Measurements from ENCODE around the gene HCRTR2.

Gene HCRTR2

DNA sequence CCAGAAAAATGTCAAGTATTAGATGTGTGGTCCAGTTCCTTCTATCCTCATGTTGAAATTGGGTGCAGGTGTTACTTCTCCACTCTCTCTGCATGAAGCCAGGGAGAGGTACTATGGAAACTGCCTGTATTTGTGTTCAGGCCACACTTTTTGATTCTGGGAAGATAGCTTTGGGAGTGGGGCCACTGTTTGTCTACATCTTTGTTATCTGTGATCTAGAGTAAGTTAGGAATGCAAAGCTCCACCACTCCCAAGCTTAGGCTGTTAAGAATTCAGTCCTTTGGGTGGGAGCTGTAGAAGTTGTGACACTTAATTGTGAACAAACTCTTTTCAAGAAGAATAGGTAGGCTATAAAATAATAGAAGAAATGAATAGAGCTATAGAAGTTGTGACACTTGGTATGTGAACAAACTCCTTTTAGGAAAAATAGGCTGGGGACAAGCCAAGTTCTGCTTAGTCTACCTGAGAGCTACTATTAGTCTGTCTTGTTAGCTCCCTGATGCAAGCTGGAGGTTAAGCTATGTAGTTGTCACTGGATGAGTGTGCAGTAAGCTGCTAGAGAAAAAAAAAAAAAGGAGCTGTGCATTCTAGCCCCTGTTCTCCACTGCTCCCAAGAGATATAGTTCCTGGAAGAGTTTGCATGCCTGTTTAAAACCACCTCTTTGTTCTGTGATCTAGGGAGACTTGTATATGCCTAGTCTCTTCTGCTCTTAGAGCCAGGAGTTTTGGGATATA is 145.8 kb downstream of the HCRTR2 start:
- no peak for TF ChIP-seq SNAI2 (CRISPR knock-in tag; IDR thresholded peaks at IDR 0.05)
- TF ChIP-seq, protein P1, sequence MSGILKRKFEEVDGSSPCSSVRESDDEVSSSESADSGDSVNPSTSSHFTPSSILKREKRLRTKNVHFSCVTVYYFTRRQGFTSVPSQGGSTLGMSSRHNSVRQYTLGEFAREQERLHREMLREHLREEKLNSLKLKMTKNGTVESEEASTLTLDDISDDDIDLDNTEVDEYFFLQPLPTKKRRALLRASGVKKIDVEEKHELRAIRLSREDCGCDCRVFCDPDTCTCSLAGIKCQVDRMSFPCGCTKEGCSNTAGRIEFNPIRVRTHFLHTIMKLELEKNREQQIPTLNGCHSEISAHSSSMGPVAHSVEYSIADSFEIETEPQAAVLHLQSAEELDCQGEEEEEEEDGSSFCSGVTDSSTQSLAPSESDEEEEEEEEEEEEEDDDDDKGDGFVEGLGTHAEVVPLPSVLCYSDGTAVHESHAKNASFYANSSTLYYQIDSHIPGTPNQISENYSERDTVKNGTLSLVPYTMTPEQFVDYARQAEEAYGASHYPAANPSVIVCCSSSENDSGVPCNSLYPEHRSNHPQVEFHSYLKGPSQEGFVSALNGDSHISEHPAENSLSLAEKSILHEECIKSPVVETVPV (CRISPR knock-in tag; IDR thresholded peaks at IDR 0.05): no peak
- TF ChIP-seq ZC3H10 (CRISPR knock-in tag; IDR thresholded peaks at IDR 0.05): no peak
- TF ChIP-seq, protein P2, sequence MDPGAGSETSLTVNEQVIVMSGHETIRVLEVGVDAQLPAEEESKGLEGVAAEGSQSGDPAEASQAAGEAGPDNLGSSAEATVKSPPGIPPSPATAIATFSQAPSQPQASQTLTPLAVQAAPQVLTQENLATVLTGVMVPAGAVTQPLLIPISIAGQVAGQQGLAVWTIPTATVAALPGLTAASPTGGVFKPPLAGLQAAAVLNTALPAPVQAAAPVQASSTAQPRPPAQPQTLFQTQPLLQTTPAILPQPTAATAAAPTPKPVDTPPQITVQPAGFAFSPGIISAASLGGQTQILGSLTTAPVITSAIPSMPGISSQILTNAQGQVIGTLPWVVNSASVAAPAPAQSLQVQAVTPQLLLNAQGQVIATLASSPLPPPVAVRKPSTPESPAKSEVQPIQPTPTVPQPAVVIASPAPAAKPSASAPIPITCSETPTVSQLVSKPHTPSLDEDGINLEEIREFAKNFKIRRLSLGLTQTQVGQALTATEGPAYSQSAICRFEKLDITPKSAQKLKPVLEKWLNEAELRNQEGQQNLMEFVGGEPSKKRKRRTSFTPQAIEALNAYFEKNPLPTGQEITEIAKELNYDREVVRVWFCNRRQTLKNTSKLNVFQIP (CRISPR knock-in tag; IDR thresholded peaks at IDR 0.05; ENCODE audit: borderline replicate concordance, low read depth): no peak
- TF ChIP-seq ZFP3 (CRISPR knock-in tag; IDR thresholded peaks at IDR 0.05): no peak
- TF ChIP-seq CSDC2 (CRISPR knock-in tag; IDR thresholded peaks at IDR 0.05): no peak
- TF ChIP-seq TOX (CRISPR knock-in tag; IDR thresholded peaks at IDR 0.05; ENCODE audit: borderline replicate concordance): no peak
- no peak for TF ChIP-seq ARNTL (CRISPR knock-in tag; IDR thresholded peaks at IDR 0.05; ENCODE audit: borderline replicate concordance, low read depth)
- no peak for TF ChIP-seq ZNF8 (CRISPR knock-in tag; IDR thresholded peaks at IDR 0.05)
- no peak for TF ChIP-seq ESRRG (CRISPR knock-in tag; IDR thresholded peaks at IDR 0.05)
- no peak for TF ChIP-seq ISL1 (CRISPR knock-in tag; IDR thresholded peaks at IDR 0.05)
- TF ChIP-seq ZNF565 (CRISPR knock-in tag; conservative IDR thresholded peaks at IDR 0.05; ENCODE audit: low read depth): no peak
- TF ChIP-seq, protein P3, sequence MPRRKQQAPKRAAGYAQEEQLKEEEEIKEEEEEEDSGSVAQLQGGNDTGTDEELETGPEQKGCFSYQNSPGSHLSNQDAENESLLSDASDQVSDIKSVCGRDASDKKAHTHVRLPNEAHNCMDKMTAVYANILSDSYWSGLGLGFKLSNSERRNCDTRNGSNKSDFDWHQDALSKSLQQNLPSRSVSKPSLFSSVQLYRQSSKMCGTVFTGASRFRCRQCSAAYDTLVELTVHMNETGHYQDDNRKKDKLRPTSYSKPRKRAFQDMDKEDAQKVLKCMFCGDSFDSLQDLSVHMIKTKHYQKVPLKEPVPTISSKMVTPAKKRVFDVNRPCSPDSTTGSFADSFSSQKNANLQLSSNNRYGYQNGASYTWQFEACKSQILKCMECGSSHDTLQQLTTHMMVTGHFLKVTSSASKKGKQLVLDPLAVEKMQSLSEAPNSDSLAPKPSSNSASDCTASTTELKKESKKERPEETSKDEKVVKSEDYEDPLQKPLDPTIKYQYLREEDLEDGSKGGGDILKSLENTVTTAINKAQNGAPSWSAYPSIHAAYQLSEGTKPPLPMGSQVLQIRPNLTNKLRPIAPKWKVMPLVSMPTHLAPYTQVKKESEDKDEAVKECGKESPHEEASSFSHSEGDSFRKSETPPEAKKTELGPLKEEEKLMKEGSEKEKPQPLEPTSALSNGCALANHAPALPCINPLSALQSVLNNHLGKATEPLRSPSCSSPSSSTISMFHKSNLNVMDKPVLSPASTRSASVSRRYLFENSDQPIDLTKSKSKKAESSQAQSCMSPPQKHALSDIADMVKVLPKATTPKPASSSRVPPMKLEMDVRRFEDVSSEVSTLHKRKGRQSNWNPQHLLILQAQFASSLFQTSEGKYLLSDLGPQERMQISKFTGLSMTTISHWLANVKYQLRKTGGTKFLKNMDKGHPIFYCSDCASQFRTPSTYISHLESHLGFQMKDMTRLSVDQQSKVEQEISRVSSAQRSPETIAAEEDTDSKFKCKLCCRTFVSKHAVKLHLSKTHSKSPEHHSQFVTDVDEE (CRISPR knock-in tag; IDR thresholded peaks at IDR 0.05): no peak
- no peak for TF ChIP-seq RARB (CRISPR knock-in tag; IDR thresholded peaks at IDR 0.05)
- no peak for TF ChIP-seq ZNF70 (CRISPR knock-in tag; IDR thresholded peaks at IDR 0.05)
- ATAC-seq: no peak

DNA sequence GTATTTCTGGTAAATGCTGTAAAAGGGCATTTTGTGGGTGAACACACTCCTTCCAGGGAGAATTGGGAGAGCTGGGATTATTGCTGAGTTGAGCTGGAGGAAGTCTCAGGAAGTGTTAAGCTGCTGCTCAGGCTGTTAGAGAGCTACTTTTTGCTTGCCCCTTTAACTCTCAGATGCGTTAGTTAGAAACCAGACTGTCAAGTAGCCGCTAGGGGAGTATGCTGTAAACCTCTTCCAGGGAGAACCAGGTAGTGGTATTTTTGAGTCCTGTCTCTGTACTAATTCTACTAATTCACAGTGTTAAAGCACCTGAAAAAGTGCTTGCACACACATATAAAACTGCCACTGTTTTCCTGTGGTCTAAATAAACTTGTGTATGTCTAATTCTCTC is 146.4 kb downstream of the HCRTR2 start:
- ATAC-seq: no peak
- no peak for TF ChIP-seq BACH2 (CRISPR knock-in tag; IDR thresholded peaks at IDR 0.05; ENCODE audit: borderline replicate concordance)
- TF ChIP-seq, protein P4, sequence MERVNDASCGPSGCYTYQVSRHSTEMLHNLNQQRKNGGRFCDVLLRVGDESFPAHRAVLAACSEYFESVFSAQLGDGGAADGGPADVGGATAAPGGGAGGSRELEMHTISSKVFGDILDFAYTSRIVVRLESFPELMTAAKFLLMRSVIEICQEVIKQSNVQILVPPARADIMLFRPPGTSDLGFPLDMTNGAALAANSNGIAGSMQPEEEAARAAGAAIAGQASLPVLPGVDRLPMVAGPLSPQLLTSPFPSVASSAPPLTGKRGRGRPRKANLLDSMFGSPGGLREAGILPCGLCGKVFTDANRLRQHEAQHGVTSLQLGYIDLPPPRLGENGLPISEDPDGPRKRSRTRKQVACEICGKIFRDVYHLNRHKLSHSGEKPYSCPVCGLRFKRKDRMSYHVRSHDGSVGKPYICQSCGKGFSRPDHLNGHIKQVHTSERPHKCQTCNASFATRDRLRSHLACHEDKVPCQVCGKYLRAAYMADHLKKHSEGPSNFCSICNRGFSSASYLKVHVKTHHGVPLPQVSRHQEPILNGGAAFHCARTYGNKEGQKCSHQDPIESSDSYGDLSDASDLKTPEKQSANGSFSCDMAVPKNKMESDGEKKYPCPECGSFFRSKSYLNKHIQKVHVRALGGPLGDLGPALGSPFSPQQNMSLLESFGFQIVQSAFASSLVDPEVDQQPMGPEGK (CRISPR knock-in tag; IDR thresholded peaks at IDR 0.05; ENCODE audit: borderline replicate concordance): no peak
- no peak for TF ChIP-seq RARB (CRISPR knock-in tag; IDR thresholded peaks at IDR 0.05)
- TF ChIP-seq, protein P1 (CRISPR knock-in tag; IDR thresholded peaks at IDR 0.05): no peak
- TF ChIP-seq OSR1 (CRISPR knock-in tag; IDR thresholded peaks at IDR 0.05): no peak
- TF ChIP-seq ZFP3 (CRISPR knock-in tag; IDR thresholded peaks at IDR 0.05): no peak
- TF ChIP-seq SNAI2 (CRISPR knock-in tag; IDR thresholded peaks at IDR 0.05): no peak

DNA sequence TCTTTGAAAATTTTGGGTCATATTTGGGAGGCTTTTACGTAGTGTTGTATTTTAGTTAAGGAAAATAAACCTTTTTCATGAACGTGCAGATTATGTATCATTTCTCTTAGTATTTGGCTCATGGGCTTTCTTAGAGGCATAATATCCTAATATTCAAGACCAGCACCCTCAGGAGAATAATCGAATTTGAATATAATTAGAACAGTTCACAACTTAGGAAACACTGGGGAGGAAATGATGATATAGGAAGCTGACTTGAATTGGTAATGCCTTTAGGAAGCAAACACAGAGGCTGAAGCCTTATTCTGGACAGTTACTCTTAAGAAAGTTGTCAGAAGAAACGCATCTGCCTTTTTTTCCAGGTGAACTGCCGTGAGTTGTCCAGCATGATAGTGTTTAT is 152.9 kb downstream of the HCRTR2 start, which contains the start of gene GFRAL:
TSS of gene GFRAL (plus strand) at position 301 of the 400 bp plus-strand sequence. CDS start at position 387, 86 bp downstream.
- no peak for ATAC-seq
- TF ChIP-seq, protein P1 (CRISPR knock-in tag; IDR thresholded peaks at IDR 0.05): no peak
- TF ChIP-seq ZC3H10 (CRISPR knock-in tag; IDR thresholded peaks at IDR 0.05) (no peak), ZNF565 (CRISPR knock-in tag; conservative IDR thresholded peaks at IDR 0.05; ENCODE audit: low read depth) (no peak), BACH2 (CRISPR knock-in tag; IDR thresholded peaks at IDR 0.05; ENCODE audit: borderline replicate concordance) (no peak), ZNF70 (CRISPR knock-in tag; IDR thresholded peaks at IDR 0.05) (no peak), OSR1 (CRISPR knock-in tag; IDR thresholded peaks at IDR 0.05) (no peak), CSDC2 (CRISPR knock-in tag; IDR thresholded peaks at IDR 0.05) (no peak)
